GM18861 (cell line): ENCODE results near the gene NSUN6.

Experiments
- ATAC-seq: cut with Tn5 transposase; IDR thresholded peaks from one replicate; pipeline ENCODE4 v1.9.1; 2021; ENCODE audit not compliant: unreplicated experiment

Gene NSUN6

GRCh38 chr10:18504161-18504560, 147.2 kb downstream of the NSUN6 start:
- ATAC-seq, result no peak

GRCh38 chr10:18501629-18502028, 149.8 kb downstream of the NSUN6 start:
- ATAC-seq, result peak; percentile 8

GRCh38 chr10:18501198-18501597, 150.2 kb downstream of the NSUN6 start:
- ATAC-seq, result peak; percentile 96

GRCh38 chr10:18500576-18500975, 150.8 kb downstream of the NSUN6 start:
- no peak for ATAC-seq

- no peak for ATAC-seq
Observed at GRCh38 chr10:18498998-18499397, 152.4 kb downstream of the NSUN6 start.

GRCh38 chr10:18497806-18498369, 153.5 kb downstream of the NSUN6 start:
- no peak for ATAC-seq
